Bronchial epithelial cell (primary cell): ENCODE measurements around the gene GCM1. TPM values are rescaled to one million over a fixed set of nuclear protein-coding genes. Genes with fewer than 3 reads are reported as not detected.

Source experiments
- DNase-seq: peaks from one replicate; pipeline ENCODE4 v3.0.0-alpha.2; 2010; ENCODE audit warnings: low read depth
- FAIRE-seq: peaks from 2 replicates; lab custom pipeline; 2011; peaks lifted over from hg19 to GRCh38; lab: Jason Lieb, UNC
- H3K27me3 ChIP-seq: 2 replicates; pipeline ENCODE4 v1.5.1; 2011; ENCODE audit warnings: low read length; ENCODE audit not compliant: control insufficient read depth, insufficient read depth
- H3K36me3 ChIP-seq: 2 replicates; pipeline ENCODE4 v1.5.1; 2011; ENCODE audit warnings: low read length; ENCODE audit not compliant: control insufficient read depth, insufficient read depth
- H3K4me3 ChIP-seq: 2 replicates; pipeline ENCODE4 v1.5.1; 2011; ENCODE audit warnings: mild to moderate bottlenecking, low read depth, low read length, control low read depth
- total RNA-seq: library from RNA; depleted of rRNA; stranded (reverse); fragments of >200 nt; gene quantifications from 2 replicates; pipeline ENCODE4 v1.2.1, GENCODE V29; 2014
- TF ChIP-seq, protein P1 (sequence below): IDR thresholded peaks from 2 replicates; pipeline ENCODE4 v1.5.1; 2011; ENCODE audit warnings: mild to moderate bottlenecking, moderate library complexity, low read length, control low read depth, inconsistent platforms; ENCODE audit not compliant: insufficient read depth, severe bottlenecking

The GCM1 gene
- total RNA-seq, 1 donor from 2014 or later = not detected

GRCh38 chr6:53172468-53172803, 23.8 kb upstream of the GCM1 start:
- TF ChIP-seq, protein P1, sequence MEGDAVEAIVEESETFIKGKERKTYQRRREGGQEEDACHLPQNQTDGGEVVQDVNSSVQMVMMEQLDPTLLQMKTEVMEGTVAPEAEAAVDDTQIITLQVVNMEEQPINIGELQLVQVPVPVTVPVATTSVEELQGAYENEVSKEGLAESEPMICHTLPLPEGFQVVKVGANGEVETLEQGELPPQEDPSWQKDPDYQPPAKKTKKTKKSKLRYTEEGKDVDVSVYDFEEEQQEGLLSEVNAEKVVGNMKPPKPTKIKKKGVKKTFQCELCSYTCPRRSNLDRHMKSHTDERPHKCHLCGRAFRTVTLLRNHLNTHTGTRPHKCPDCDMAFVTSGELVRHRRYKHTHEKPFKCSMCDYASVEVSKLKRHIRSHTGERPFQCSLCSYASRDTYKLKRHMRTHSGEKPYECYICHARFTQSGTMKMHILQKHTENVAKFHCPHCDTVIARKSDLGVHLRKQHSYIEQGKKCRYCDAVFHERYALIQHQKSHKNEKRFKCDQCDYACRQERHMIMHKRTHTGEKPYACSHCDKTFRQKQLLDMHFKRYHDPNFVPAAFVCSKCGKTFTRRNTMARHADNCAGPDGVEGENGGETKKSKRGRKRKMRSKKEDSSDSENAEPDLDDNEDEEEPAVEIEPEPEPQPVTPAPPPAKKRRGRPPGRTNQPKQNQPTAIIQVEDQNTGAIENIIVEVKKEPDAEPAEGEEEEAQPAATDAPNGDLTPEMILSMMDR = no peak

DNA sequence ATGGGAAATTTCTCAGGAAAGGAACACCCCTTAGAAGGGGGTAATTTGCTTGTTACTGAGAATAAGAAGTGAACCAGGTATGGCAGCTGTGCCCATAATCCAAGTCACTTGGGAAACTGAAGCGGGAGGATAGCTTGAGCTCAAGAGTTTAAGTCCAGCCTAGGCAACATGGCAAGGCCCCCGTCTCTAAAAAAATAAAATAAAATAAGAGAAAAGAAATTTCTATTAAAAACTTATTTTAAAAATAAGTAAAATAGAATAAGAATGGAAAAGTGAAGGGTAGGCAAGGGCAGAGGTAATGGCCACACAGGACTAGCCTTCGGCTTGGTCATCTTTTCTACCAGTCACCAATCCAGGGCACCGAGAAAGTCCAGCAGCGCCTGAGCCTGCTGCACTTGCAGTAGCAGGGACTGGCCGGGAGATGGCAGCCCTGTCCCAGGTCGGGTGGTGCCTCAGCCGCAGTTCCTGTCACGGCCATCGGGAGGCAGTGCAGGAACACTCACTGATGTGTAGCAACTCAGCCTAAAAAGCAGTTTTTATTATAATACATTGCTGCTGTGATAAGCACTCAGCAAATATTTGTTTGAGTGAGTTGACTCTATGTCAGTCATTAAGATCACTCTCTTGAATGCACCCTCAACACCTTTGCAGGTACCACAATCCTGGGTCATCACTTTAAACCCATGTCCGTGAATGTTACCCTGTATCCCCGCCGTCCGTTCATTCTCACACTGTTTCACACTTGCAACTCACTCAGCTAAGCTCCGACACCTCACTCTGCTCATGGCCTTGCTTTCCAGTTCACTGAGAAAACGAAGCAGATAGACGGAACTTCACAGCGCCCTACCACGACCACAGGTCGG, 23.2 kb upstream of the GCM1 start:
- Histone ChIP-seq H3K36me3 (no peaks in the 10 kb centered on the region), H3K27me3 (no peaks in the 10 kb centered on the region), H3K4me3 (no peak overlapping the region)
- peak; percentile 64 for DNase-seq
- FAIRE-seq = no peak
- TF ChIP-seq, protein P1 = peak; percentile 100

More at GRCh38 chr6:53172468-53172803, 23.8 kb upstream of the GCM1 start:
- no peak overlapping the region for H3K4me3 ChIP-seq
- DNase-seq (no peak), FAIRE-seq (no peak)
- no peaks in the 10 kb centered on the region for H3K36me3 ChIP-seq
- H3K27me3 ChIP-seq = no peaks in the 10 kb centered on the region

- no peaks in the 10 kb centered on the region for H3K27me3 ChIP-seq
- FAIRE-seq (no peak), DNase-seq (peak; percentile 87)
- H3K36me3 ChIP-seq = no peaks in the 10 kb centered on the region
- TF ChIP-seq, protein P1 = no peak
- no peak overlapping the region for H3K4me3 ChIP-seq
These were observed 20.1 kb upstream of the GCM1 start for GRCh38 chr6:53168516-53169267.

DNA sequence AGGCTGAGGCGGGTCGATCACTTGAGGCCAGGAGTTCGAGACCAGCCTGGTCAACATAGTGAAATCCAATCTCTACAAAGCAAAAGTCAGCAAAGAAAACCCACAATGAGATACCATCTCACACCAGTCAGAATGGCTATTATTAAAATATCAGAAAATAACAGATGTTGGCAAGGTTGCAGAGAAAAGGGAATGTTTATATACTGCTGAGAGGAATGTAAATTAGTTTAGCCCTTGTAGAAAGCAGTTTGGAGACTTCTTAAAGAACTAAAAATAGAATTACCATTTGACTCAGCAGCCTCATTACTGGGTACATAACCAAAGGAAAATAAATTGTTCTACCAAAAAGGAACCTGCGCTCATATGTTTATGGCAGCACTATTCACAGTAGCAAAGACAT, 16.7 kb upstream of the GCM1 start:
- DNase-seq (no peak), FAIRE-seq (no peak)
- H3K4me3 ChIP-seq = no peak overlapping the region
- H3K36me3 ChIP-seq = no peaks in the 10 kb centered on the region
- TF ChIP-seq, protein P1 = no peak
- no peaks in the 10 kb centered on the region for H3K27me3 ChIP-seq

DNA sequence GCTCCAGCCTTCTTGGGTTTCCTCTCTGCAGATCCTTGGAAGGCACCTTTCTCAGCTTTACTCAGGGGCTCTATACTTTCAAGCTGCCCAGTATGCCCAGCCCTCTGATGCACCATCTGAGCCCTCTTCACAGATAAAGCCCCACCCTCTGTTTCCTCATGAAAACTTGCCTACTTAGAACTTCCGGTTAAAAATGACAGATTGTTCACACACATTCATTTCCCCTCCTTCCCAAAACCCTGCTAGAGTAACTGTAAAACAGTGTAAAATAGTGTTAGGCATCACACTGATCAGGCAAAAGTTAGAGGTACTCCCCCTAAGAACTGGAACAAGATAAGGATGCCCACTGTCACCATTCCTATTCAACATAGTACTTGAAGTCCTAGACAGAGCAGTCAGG, 14.0 kb upstream of the GCM1 start:
- FAIRE-seq (no peak), DNase-seq (no peak)
- Histone ChIP-seq H3K36me3 (no peaks in the 10 kb centered on the region), H3K27me3 (no peaks in the 10 kb centered on the region), H3K4me3 (no peak overlapping the region)
- TF ChIP-seq, protein P1 = no peak
